Suprapubic skin (tissue), 3 donors: ENCODE data around the gene CYBA.

Experiments
- EP300 ChIP-seq: sonication (generic); formaldehyde crosslinking; IDR thresholded peaks from one replicate; pipeline ENCODE4 v1.6.1; 2017; ENCODE audit warnings: antibody characterized with exemption
- POLR2A ChIP-seq, 2 donors: fragments of 450-650 bp; IDR thresholded peaks; one replicate each; pipeline ENCODE4 v1.6.1; 2017; ENCODE audit warnings: antibody characterized with exemption in 2 of 2, mild to moderate bottlenecking in 2 of 2, moderate library complexity in 2 of 2
- TF ChIP-seq, protein P1 (sequence below), 2 donors: fragments of 200-600 bp in 1 of 2; fragments of 450-650 bp in 1 of 2; sonication (generic) in 1 of 2; IDR thresholded peaks; one replicate each; pipeline ENCODE4 v1.5.1; 2016 to 2019; ENCODE audit warnings: antibody characterized with exemption in 2 of 2, mild to moderate bottlenecking in 1 of 2, moderate library complexity in 1 of 2

DNA sequence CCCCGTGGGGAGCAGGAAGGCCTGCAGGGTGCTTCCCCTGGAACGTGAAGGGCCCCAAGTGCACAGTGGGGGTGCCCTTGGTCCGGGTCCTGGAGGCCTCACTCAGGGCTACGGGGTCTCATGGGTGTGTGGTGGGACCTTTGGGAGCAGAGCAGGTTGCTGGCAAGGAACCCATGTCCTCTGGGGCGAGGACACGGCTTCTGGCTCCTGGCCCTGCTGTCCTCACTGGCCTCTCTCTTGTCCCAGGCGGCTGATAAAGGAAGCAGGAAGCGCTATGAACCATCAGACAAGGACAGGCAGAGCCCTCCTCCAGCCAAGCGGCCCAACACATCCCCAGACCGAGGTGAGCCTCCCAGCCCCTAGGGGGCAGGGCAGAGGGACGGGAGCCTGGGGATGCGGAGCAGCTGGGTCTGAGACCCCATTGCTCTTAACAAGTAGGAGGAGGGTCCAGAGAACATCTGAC lies 22.3 kb downstream of the CYBA start:
- TF ChIP-seq, protein P1, sequence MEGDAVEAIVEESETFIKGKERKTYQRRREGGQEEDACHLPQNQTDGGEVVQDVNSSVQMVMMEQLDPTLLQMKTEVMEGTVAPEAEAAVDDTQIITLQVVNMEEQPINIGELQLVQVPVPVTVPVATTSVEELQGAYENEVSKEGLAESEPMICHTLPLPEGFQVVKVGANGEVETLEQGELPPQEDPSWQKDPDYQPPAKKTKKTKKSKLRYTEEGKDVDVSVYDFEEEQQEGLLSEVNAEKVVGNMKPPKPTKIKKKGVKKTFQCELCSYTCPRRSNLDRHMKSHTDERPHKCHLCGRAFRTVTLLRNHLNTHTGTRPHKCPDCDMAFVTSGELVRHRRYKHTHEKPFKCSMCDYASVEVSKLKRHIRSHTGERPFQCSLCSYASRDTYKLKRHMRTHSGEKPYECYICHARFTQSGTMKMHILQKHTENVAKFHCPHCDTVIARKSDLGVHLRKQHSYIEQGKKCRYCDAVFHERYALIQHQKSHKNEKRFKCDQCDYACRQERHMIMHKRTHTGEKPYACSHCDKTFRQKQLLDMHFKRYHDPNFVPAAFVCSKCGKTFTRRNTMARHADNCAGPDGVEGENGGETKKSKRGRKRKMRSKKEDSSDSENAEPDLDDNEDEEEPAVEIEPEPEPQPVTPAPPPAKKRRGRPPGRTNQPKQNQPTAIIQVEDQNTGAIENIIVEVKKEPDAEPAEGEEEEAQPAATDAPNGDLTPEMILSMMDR (IDR thresholded peaks at IDR 0.05) = no peak
- TF ChIP-seq POLR2A (IDR thresholded peaks at IDR 0.05) = no peak
- no peak for TF ChIP-seq EP300
